T-cell (primary cell): Measurements from ENCODE around the gene LIPK. TPM values are rescaled to one million over a fixed set of nuclear protein-coding genes. Genes with fewer than 3 reads are reported as not detected.

ENCODE experiments used
- ATAC-seq, 4 experiments: fragments of 200-7000 bp in 3 of 4; fragments of 150-1000 bp in 1 of 4; cut with Tn5 transposase; replicated peaks in 1 of 4; 1 replicate in 3 of 4; 2 replicates in 1 of 4; pipeline ENCODE4 v1.10.0; 2021; ENCODE audit warnings: moderate library complexity in 3 of 4, mild to moderate bottlenecking in 2 of 4, moderate number of reproducible peaks in 1 of 4
- CTCF ChIA-PET, 2 donors: fragments of 300-600 bp; sonication (Branson Sonifier 250); formaldehyde crosslinking; loops; one replicate each; lab custom pipeline; 2022; ENCODE audit warnings: antibody characterized with exemption in 2 of 2; lab: Charles Lee
- POLR2A ChIA-PET, 2 donors: fragments of 300-600 bp; sonication (Branson Sonifier 250); formaldehyde crosslinking; loops; one replicate each; lab custom pipeline; 2022; ENCODE audit warnings: antibody characterized with exemption in 2 of 2; lab: Charles Lee
- DNase-seq, 35 experiments: peaks; one replicate each; pipeline versions ENCODE4 v3.0.0 to v3.0.0-alpha.2; 2013 to 2023
- H3K27ac ChIP-seq: one replicate; pipeline ENCODE4 v1.5.1; 2013; ENCODE audit warnings: low read length
- H3K27me3 ChIP-seq, 2 experiments: replicated peaks in 1 of 2; 1 replicate in 1 of 2; 2 replicates in 1 of 2; pipeline versions ENCODE4 v1.6.1 to v1.7.0; 2013; ENCODE audit warnings: low read length in 1 of 2, mixed read lengths in 1 of 2; ENCODE audit not compliant: control insufficient read depth in 2 of 2, insufficient read depth in 2 of 2; ENCODE audit errors: extremely low read depth in 1 of 2
- H3K36me3 ChIP-seq, 2 donors: 1 replicate in 1 of 2; 2 replicates in 1 of 2; pipeline versions ENCODE4 v1.6.1 to v1.7.0; 2013; ENCODE audit warnings: low read length in 1 of 2; ENCODE audit not compliant: control insufficient read depth in 2 of 2, insufficient read depth in 1 of 2; ENCODE audit errors: extremely low read depth in 1 of 2
- H3K4me1 ChIP-seq, 2 experiments: 1 replicate in 1 of 2; 2 replicates in 1 of 2; pipeline versions ENCODE4 v1.6.1 to v1.7.0; 2013; ENCODE audit warnings: low read length in 2 of 2, mixed read lengths in 1 of 2; ENCODE audit not compliant: insufficient read depth in 2 of 2, control insufficient read depth in 1 of 2; ENCODE audit errors: extremely low read depth in 1 of 2
- H3K4me3 ChIP-seq, 2 donors: 1 replicate in 1 of 2; 2 replicates in 1 of 2; pipeline versions ENCODE4 v1.5.1 to v1.7.0; 2013; ENCODE audit warnings: mild to moderate bottlenecking in 2 of 2, low read length in 1 of 2, moderate library complexity in 1 of 2; ENCODE audit not compliant: control insufficient read depth in 1 of 2; ENCODE audit errors: extremely low read depth in 1 of 2
- H3K9me3 ChIP-seq: 2 replicates; pipeline ENCODE4 v1.7.0; 2013
- H3K27ac Mint-ChIP-seq, 2 donors: one replicate each; pipeline ENCODE4 v1.8.0; 2020 to 2021; ENCODE audit warnings: mild to moderate bottlenecking in 2 of 2, mixed read lengths in 2 of 2
- H3K27me3 Mint-ChIP-seq, 2 donors: one replicate each; pipeline ENCODE4 v1.8.0; 2021 to 2022; ENCODE audit warnings: mixed read lengths in 2 of 2
- H3K36me3 Mint-ChIP-seq: one replicate; pipeline ENCODE4 v1.8.0; 2021; ENCODE audit warnings: mixed read lengths
- H3K4me1 Mint-ChIP-seq, 3 donors: one replicate each; pipeline ENCODE4 v1.8.0; 2020 to 2022; ENCODE audit warnings: mixed read lengths in 3 of 3, mild to moderate bottlenecking in 1 of 3
- H3K4me3 Mint-ChIP-seq, 3 donors: one replicate each; pipeline ENCODE4 v1.8.0; 2020 to 2022; ENCODE audit warnings: mild to moderate bottlenecking in 3 of 3, mixed read lengths in 3 of 3, moderate library complexity in 3 of 3
- H3K9me3 Mint-ChIP-seq, 3 donors: one replicate each; pipeline ENCODE4 v1.8.0; 2020 to 2022; ENCODE audit warnings: mixed read lengths in 3 of 3
- WGBS: methylation state at CpG from one replicate; pipeline ENCODE4 v1.1.5; 2013; ENCODE audit warnings: missing lambda C conversion rate; ENCODE audit not compliant: insufficient coverage; 5-methylcytosine and 5-hydroxymethylcytosine counted together
- total RNA-seq, 35 experiments: library from RNA in 6 of 35; stranded (reverse) in 6 of 35; fragments of 120-200 nt in 1 of 35; gene quantifications; one replicate each; pipeline versions ENCODE4 v1.2.1 to v1.2.4 and lab custom pipeline; 2013 to 2026

Gene LIPK
- total RNA-seq, 5 donors from 2014 or later (not counting 1 experiment from before 2014, with no cell fraction given) = not detected

DNA sequence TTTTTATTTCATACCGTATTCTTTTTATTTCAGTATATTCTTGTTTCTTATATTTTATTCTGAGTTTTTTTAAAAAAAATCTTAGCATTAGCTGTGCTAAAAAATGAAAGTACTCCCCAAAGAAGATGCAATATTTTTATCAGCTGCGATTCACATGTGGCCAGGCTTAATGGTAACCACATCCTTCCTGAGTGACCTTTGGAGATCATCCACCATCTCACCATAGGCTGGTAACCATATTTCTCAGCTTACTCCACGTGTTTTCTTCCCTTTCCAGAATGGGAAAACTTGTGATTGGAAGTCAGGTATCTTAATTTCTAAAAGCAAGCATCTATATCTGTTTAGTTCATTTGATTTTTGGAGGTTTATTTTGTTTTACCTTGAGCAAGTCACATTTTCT lies 77.7 kb downstream of the LIPK start:
- no CpG with 5 or more reads among the region's 3 CpGs for WGBS
- H3K27me3 ChIP-seq = no peaks in the 10 kb centered on the region
- Mint-ChIP-seq H3K27ac (no peak overlapping the region), H3K9me3 (no peaks in the 10 kb centered on the region), H3K27me3 (no peaks in the 10 kb centered on the region), H3K4me1 (peaks cover 0 to 2% (median 0%) of the 10 kb centered on the region in 3 donors), H3K36me3 (no peaks in the 10 kb centered on the region), H3K4me3 (no peak overlapping the region)
- no peak overlapping the region for H3K4me3 ChIP-seq
- no peaks in the 10 kb centered on the region for H3K9me3 ChIP-seq
- ATAC-seq (no peak), DNase-seq (no peak)
- POLR2A ChIA-PET = no interaction called here
- no peaks in the 10 kb centered on the region for H3K36me3 ChIP-seq
- H3K4me1 ChIP-seq = no peaks in the 10 kb centered on the region
- H3K27ac ChIP-seq = no peak overlapping the region
- CTCF ChIA-PET = no interaction called here

DNA sequence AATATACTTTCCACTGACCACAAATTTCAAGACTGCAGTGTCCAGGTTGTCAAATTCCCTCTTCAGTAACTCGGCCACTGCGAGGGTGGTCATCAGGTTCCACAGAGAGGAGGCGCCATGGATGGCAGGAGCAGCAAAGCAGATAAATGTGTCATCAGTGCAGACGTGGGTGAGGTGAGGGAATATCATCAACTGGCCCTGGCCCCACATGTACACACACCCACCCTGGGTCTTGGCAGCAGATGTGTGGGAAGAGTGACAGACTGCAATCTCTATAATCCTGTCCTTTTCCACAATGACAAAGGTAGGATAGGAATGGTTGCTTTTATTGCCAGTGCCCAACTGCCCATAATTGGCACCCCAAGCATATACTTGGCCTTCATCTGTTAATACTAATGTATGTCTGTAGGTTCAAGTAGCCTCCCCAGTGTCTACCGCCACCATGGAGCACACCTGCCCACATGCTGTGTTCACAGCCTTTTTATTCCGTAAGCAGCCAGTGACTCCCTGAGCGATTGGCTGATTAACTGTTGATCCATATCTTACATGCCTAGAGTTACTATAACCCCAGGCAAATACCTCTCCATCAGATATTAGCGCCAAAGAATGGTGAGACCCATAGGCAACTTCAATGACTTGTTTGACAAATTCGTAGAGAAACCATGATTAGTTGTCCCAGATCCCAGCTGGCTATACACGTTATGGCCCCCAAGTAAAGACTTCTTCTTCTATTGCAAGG lies 80.2 kb downstream of the LIPK start:
- ChIA-PET POLR2A (no interaction called here), CTCF (no interaction called here)
- Mint-ChIP-seq H3K4me1 (peaks cover 0 to 2% (median 0%) of the 10 kb centered on the region in 3 donors), H3K4me3 (no peak overlapping the region), H3K36me3 (no peaks in the 10 kb centered on the region), H3K9me3 (no peaks in the 10 kb centered on the region), H3K27ac (no peak overlapping the region), H3K27me3 (no peaks in the 10 kb centered on the region)
- no peak for ATAC-seq
- no peaks in the 10 kb centered on the region for H3K36me3 ChIP-seq
- H3K27me3 ChIP-seq = no peaks in the 10 kb centered on the region
- H3K4me3 ChIP-seq = no peak overlapping the region
- H3K9me3 ChIP-seq = no peaks in the 10 kb centered on the region
- WGBS = 92% methylated on average over 5 of the region's 10 CpGs
- DNase-seq = no peak
- no peaks in the 10 kb centered on the region for H3K4me1 ChIP-seq
- no peak overlapping the region for H3K27ac ChIP-seq

DNA sequence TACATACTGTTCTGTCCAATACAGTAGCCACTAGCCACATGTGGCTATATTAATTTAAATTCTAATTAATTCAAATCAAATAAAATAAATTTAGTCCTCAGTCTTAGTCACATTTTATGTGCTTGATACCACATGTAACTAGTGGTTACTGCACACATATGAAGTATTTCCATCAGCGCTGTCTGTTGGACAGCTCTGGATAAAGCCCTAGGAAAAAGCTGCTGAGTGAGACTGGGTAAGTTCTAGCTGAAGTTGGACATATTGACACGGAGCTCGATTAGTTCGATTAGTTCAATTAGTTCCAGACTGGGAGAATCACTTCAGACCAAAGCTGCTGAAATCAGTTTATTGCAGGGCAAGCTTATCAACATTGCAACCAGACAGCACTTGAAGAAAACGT lies 81.4 kb downstream of the LIPK start:
- WGBS = 91% methylated on average over 3 of the region's 5 CpGs
- DNase-seq (no peak), ATAC-seq (no peak)
- H3K4me1 ChIP-seq = no peaks in the 10 kb centered on the region
- no peak overlapping the region for H3K4me3 Mint-ChIP-seq
- H3K27me3 ChIP-seq = no peaks in the 10 kb centered on the region
- H3K4me3 ChIP-seq = no peak overlapping the region
- no peak overlapping the region for H3K27ac Mint-ChIP-seq
- peaks cover 0 to 2% (median 1%) of the 10 kb centered on the region in 3 donors for H3K4me1 Mint-ChIP-seq
- ChIA-PET CTCF (interaction anchor here in 1 of 2 donors (0.7 kb wide), 1 partner anchor 49 kb away, joined by 3 read pairs; no protein-coding TSS in a partner anchor), POLR2A (no interaction called here)
- no peaks in the 10 kb centered on the region for H3K36me3 ChIP-seq
- H3K9me3 ChIP-seq = no peaks in the 10 kb centered on the region
- no peaks in the 10 kb centered on the region for H3K27me3 Mint-ChIP-seq
- no peaks in the 10 kb centered on the region for H3K36me3 Mint-ChIP-seq
- no peaks in the 10 kb centered on the region for H3K9me3 Mint-ChIP-seq
- H3K27ac ChIP-seq = no peak overlapping the region

DNA sequence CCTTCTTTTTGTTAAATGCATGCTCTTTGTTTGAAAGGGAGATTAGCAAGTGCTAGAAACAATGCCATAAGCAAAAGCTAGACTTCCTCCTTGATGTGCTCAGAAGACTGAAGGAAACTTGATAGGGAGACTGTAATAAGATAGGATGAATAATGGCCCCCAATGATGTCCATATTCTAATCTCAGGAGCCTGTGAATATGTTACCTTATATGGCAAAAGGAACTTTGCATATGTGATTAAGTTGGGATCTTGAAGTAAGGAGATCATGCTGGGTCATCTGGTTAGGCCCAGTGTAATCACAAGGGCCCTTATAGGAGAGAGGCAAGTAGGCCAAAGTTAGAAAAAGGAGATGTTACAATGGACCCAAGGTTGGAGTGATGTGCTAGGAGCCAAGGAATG lies 82.9 kb downstream of the LIPK start:
- Mint-ChIP-seq H3K9me3 (no peaks in the 10 kb centered on the region), H3K36me3 (no peaks in the 10 kb centered on the region), H3K4me1 (peaks cover 4 to 15% (median 14%) of the 10 kb centered on the region in 3 donors), H3K4me3 (no peak overlapping the region), H3K27ac (no peak overlapping the region), H3K27me3 (no peaks in the 10 kb centered on the region)
- no peak overlapping the region for H3K27ac ChIP-seq
- no peak overlapping the region for H3K4me3 ChIP-seq
- ATAC-seq (no peak), DNase-seq (no peak)
- POLR2A ChIA-PET = no interaction called here
- no peaks in the 10 kb centered on the region for H3K9me3 ChIP-seq
- H3K36me3 ChIP-seq = no peaks in the 10 kb centered on the region
- CTCF ChIA-PET = no interaction called here
- no peaks in the 10 kb centered on the region for H3K27me3 ChIP-seq
- peaks cover under 1 to 2% of the 10 kb centered on the region in 2 experiments for H3K4me1 ChIP-seq

DNA sequence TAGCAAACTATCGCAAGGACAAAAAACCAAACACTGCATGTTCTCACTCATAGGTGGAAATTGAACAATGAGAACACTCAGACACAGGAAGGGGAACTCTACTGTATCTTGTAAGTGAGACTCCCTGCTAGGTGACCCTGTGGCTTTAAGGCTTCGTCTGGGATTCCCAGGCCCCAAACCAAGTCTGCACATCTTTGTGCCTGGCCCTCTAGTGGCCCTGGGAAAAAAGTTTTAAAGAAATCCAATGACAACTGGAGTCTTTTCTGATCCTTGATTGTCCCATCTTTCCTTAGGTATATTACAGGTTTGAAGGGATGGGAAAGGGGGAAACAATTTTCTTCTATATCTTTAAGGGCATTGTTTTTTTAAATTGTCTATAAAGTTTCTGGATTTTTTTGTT lies 85.9 kb downstream of the LIPK start:
- Histone ChIP-seq H3K4me1 (peaks cover 2 to 3% of the 10 kb centered on the region in 2 experiments), H3K27ac (no peak overlapping the region), H3K9me3 (no peaks in the 10 kb centered on the region), H3K36me3 (no peaks in the 10 kb centered on the region), H3K4me3 (no peak overlapping the region), H3K27me3 (no peaks in the 10 kb centered on the region)
- CTCF ChIA-PET = no interaction called here
- POLR2A ChIA-PET = no interaction called here
- DNase-seq (peak in 1 of 35 experiments; percentile 10), ATAC-seq (no peak)
- no peak overlapping the region for H3K27ac Mint-ChIP-seq
- no CpG with 5 or more reads among the region's 2 CpGs for WGBS
- no peaks in the 10 kb centered on the region for H3K27me3 Mint-ChIP-seq
- no peak overlapping the region for H3K4me3 Mint-ChIP-seq
- no peaks in the 10 kb centered on the region for H3K9me3 Mint-ChIP-seq
- H3K4me1 Mint-ChIP-seq = peaks cover 7 to 19% (median 19%) of the 10 kb centered on the region in 3 donors
- no peaks in the 10 kb centered on the region for H3K36me3 Mint-ChIP-seq

DNA sequence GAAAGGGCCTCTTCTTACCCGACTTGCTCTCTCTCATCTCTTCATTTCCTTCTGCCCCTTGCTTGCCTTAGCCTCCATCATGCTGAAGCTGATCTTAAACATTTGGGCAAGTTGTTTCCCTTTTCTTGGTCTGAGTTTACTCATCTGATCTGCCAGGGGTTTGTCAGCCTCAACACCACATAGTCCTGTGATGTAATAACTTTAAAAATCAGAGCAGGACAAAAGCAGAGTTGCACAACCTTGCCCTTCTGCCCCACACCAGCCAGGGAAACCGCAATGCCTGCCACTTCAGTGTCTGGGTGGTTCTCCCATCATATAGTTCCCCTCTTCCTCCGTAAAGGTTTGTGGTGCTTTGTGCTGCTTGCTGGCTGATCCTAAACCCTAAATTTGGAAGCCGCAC lies 86.6 kb downstream of the LIPK start:
- no peak overlapping the region for H3K4me3 Mint-ChIP-seq
- ChIA-PET CTCF (no interaction called here), POLR2A (no interaction called here)
- DNase-seq (peak in 4 of 35 experiments; percentile 3 to 29 (median 6)), ATAC-seq (peak in 1 of 4 experiments; percentile 19)
- Histone ChIP-seq H3K4me3 (no peak overlapping the region), H3K36me3 (no peaks in the 10 kb centered on the region), H3K27ac (no peak overlapping the region), H3K4me1 (peaks cover 2 to 3% of the 10 kb centered on the region in 2 experiments), H3K27me3 (no peaks in the 10 kb centered on the region), H3K9me3 (no peaks in the 10 kb centered on the region)
- no peaks in the 10 kb centered on the region for H3K9me3 Mint-ChIP-seq
- H3K27me3 Mint-ChIP-seq = no peaks in the 10 kb centered on the region
- WGBS = 100% methylated on average over 2 of the region's 4 CpGs
- H3K36me3 Mint-ChIP-seq = no peaks in the 10 kb centered on the region
- peaks cover 7 to 19% (median 19%) of the 10 kb centered on the region in 3 donors for H3K4me1 Mint-ChIP-seq
- no peak overlapping the region for H3K27ac Mint-ChIP-seq
